Measurements from ENCODE around the gene INF2. TPM values are rescaled to one million over a fixed set of nuclear protein-coding genes. Genes with fewer than 3 reads are reported as not detected.

INF2 gene
- polyA plus RNA-seq, 1 donor (not counting 4 experiments of a cell fraction or from before 2014, with no cell fraction given), result 22.6 TPM

GRCh38 chr14:104640681-104641080 is 48.7 kb upstream of the INF2 start:
- H3K9me1 ChIP-seq (ENCODE audit: control insufficient read depth, extremely low read depth, insufficient read depth, low read length), result no peaks in the 10 kb centered on the region
- TF ChIP-seq CTCF (optimal IDR thresholded peaks at IDR 0.05 in 1 of 3, IDR thresholded peaks at IDR 0.05 in 1 of 3, conservative IDR thresholded peaks at IDR 0.05 in 1 of 3; ENCODE audit: extremely low read depth in 1 of 3, insufficient read depth in 2 of 3, low read length in 3 of 3) (no peak), EZH2 (IDR thresholded peaks at IDR 0.05; ENCODE audit: low read length) (no peak)
- no peak overlapping the region for H3K9ac ChIP-seq (ENCODE audit: control insufficient read depth, extremely low read depth, insufficient read depth, low read length)
- peaks cover 18% of the 10 kb centered on the region for H3K27me3 ChIP-seq (ENCODE audit: control insufficient read depth, extremely low read depth, insufficient read depth, low read length)
- DNase-seq (ENCODE audit: low read depth, low spot score) (no peak), FAIRE-seq (no peak)
- no peaks in the 10 kb centered on the region for H3K9me3 ChIP-seq (ENCODE audit: control insufficient read depth, low read depth, low read length)
- dilution Hi-C loops (cut with MboI; ENCODE audit: extremely low pct_ligation_motif_present, low sequenced_read_pairs), result no loop called here
- H3K4me1 ChIP-seq (ENCODE audit: control insufficient read depth, extremely low read depth, insufficient read depth, low read length), result no peaks in the 10 kb centered on the region
- H3K79me2 ChIP-seq (ENCODE audit: control insufficient read depth, insufficient read depth, low read length), result no peaks in the 10 kb centered on the region
- H3K4me2 ChIP-seq (ENCODE audit: control insufficient read depth, extremely low read depth, insufficient read depth, low read depth, low read length), result no peak overlapping the region
- no peak overlapping the region for H2AFZ ChIP-seq (ENCODE audit: control insufficient read depth, low read length)
- no peaks in the 10 kb centered on the region for H3K36me3 ChIP-seq (ENCODE audit: control insufficient read depth in 2 of 2, extremely low read depth in 1 of 2, insufficient read depth in 2 of 2, low read length in 2 of 2)
- no peaks in the 10 kb centered on the region for H4K20me1 ChIP-seq (ENCODE audit: control insufficient read depth, extremely low read depth, insufficient read depth, low read length)
- H3K4me3 ChIP-seq (ENCODE audit: control insufficient read depth in 2 of 3, extremely low read depth in 1 of 3, insufficient read depth in 2 of 3, low read depth in 1 of 3, low read length in 3 of 3), result no peak overlapping the region
- no peak overlapping the region for H3K27ac ChIP-seq (ENCODE audit: control insufficient read depth, insufficient read depth, low read length)

GRCh38 chr14:104641753-104642539 is 47.5 kb upstream of the INF2 start:
- Histone ChIP-seq H2AFZ (ENCODE audit: control insufficient read depth, low read length) (no peak overlapping the region), H3K27ac (ENCODE audit: control insufficient read depth, insufficient read depth, low read length) (no peak overlapping the region)
- dilution Hi-C loops (cut with MboI; ENCODE audit: extremely low pct_ligation_motif_present, low sequenced_read_pairs), result no loop called here

More at GRCh38 chr14:104641753-104642539, 47.5 kb upstream of the INF2 start:
- Histone ChIP-seq H4K20me1 (ENCODE audit: control insufficient read depth, extremely low read depth, insufficient read depth, low read length) (no peaks in the 10 kb centered on the region), H3K4me2 (ENCODE audit: control insufficient read depth, extremely low read depth, insufficient read depth, low read depth, low read length) (no peak overlapping the region), H3K9me3 (ENCODE audit: control insufficient read depth, low read depth, low read length) (no peaks in the 10 kb centered on the region), H3K9me1 (ENCODE audit: control insufficient read depth, extremely low read depth, insufficient read depth, low read length) (no peaks in the 10 kb centered on the region), H3K79me2 (ENCODE audit: control insufficient read depth, insufficient read depth, low read length) (no peaks in the 10 kb centered on the region), H3K9ac (ENCODE audit: control insufficient read depth, extremely low read depth, insufficient read depth, low read length) (no peak overlapping the region), H3K4me3 (ENCODE audit: control insufficient read depth in 2 of 3, extremely low read depth in 1 of 3, insufficient read depth in 2 of 3, low read depth in 1 of 3, low read length in 3 of 3) (no peak overlapping the region), H3K36me3 (ENCODE audit: control insufficient read depth in 2 of 2, extremely low read depth in 1 of 2, insufficient read depth in 2 of 2, low read length in 2 of 2) (no peaks in the 10 kb centered on the region), H3K4me1 (ENCODE audit: control insufficient read depth, extremely low read depth, insufficient read depth, low read length) (no peaks in the 10 kb centered on the region), H3K27me3 (ENCODE audit: control insufficient read depth, extremely low read depth, insufficient read depth, low read length) (peaks cover 15% of the 10 kb centered on the region)
- no peak for FAIRE-seq
- TF ChIP-seq CTCF (optimal IDR thresholded peaks at IDR 0.05 in 1 of 3, IDR thresholded peaks at IDR 0.05 in 1 of 3, conservative IDR thresholded peaks at IDR 0.05 in 1 of 3; ENCODE audit: extremely low read depth in 1 of 3, insufficient read depth in 2 of 3, low read length in 3 of 3) (no peak), EZH2 (IDR thresholded peaks at IDR 0.05; ENCODE audit: low read length) (no peak)
- no peak for DNase-seq (ENCODE audit: low read depth, low spot score)

Data from keratinocyte (primary cell).